GM19452 (cell line): ENCODE results near the gene LGALS3BP.

Source experiments
- ATAC-seq: cut with Tn5 transposase; IDR thresholded peaks from one replicate; pipeline ENCODE4 v1.9.1; 2021; ENCODE audit not compliant: unreplicated experiment

The LGALS3BP gene

GRCh38 chr17:78921437-78921971 is 58.2 kb downstream of the LGALS3BP start:
- ATAC-seq = no peak
